ENCODE results near the gene PTPRN2.
"Not testable (repeated sequence)": the region's sequence is repeated elsewhere in the genome, so short reads cannot be mapped to it uniquely, and the experiment has no call there.

The PTPRN2 gene

GRCh38 chr7:158431941-158432347 lies 155.7 kb downstream of the PTPRN2 start:
- DNase-seq: no peak

GRCh38 chr7:158431055-158431940 lies 156.3 kb downstream of the PTPRN2 start:
- no peak for DNase-seq

DNA sequence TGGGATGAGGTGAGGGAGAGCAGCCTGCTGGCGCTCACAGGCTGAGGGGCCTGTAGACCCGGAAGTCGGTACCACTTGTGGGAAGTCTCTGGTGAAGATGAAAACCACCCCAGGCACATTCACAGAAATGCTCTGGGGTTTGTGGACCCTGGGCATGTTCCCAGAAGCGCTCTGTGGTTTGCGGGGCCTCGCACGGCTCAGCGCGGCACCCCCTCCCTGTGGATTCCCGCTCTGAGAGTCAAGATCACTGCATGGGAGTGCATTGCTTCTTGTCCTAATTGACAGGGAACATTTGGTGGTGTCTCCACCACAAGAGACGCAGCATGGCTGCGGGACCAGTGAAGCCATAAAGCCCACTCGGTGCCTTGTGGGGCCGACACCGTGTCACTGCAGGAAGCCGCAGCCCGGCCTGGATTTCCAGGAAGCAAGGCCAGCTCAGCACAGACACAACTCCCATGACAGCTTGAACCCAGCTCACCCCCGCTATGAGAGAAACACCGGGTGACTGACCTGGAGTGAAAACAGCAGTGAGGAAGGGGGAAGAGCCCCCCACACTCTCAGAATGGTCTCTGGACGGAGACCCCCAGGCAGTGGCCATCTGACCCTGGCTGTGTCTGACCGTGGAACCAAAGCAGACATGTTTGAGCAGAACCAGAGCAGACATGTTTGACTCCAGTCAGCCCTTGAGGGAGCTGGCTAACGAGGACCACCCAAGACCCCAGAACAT lies 157.2 kb downstream of the PTPRN2 start:
- DNase-seq: no peak

DNA sequence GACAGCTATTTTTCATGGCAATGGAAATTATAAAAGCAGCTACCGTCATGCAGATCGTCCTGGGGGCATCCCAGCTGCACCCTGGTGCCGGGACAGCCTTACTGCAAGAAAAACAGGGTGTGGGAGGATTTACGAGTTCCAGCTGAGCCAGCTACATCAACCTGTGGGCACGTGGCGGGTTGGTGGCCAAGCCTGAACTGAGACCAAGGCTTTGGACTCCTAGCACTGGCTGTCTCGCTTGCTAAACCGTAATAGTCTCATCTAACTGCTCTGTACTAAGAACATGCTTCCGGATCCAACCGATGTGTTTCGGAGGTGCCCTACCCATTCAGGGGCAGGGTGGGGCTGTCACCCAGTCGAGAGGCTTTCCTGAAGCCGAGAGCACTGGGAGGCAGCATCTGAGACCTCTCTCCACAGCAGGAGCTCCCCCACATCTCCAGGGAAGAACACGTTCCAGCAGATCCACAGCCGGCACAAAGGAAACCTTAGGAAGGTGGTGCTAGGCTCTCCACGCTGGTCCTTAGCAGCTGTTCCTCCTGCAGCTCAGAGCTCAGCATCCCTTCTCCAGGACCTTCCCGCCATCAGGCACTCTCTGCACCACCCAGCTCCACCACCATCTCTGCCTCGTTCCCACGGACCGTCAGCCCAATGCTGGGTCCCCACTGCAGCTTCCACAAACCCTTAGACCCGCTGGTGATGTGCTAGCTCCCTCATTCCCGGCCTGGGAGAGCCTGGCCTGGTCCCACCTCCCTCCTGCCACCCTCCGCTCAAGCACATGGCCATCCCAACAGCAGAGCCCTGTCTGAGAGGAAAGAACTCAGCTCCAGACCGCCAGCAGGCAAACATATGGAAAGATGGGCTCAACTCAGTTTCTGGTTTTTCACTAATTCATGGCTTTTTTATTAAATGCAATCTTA lies 158.5 kb downstream of the PTPRN2 start:
- no peak for DNase-seq

DNA sequence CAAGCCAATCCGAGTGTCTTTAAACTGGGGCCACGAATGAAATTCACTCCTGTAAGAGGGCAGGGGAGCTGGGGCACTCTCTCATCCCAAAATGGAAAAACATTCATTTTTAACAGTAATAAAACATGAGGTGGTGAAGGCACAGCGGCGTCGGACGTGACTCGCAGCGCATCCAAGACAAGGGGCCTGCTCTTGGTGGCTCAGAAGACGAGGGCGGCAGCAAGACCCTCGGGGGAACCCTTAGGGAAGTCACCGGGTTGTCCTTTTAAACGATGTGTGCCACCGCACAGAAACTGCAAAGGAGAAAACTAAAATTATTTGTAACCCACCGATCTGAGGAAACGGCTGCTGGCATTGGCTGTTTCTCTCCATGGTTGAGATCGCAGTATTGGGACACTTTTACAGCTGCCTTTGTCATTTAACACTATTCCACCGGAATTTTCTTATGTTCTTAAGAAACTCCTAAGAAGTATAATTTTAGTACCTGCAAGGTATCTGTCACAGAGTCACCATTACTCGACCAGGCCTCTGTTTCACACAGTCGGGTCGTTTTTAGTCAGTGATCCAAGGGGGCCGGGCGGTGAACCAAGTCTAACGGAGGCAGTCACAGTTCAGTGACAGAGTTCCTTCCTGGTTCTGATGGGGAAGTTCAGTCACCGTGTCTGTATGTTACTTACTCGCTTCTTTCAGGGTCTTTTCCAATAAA lies 159.3 kb downstream of the PTPRN2 start:
- DNase-seq: no peak

DNA sequence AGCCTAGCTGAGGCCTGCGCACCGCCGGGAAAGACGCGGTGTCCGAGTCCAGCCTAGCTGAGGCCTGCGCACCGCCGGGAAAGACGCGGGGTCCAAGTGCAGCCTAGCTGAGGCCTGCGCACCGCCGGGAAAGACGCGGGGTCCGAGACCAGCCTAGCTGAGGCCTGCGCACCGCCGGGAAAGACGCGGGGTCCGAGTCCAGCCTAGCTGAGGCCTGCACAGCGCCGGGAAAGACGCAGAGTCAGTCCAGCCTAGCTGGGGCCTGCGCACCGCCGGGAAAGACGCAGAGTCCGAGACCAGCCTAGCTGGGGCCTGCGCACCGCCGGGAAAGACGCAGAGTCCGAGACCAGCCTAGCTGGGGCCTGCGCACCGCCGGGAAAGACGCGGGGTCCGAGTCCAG lies 161.9 kb downstream of the PTPRN2 start:
- DNase-seq: not testable (repeated sequence)

- no peak for DNase-seq
Observed at GRCh38 chr7:158424531-158424930, 163.1 kb downstream of the PTPRN2 start.

DNA sequence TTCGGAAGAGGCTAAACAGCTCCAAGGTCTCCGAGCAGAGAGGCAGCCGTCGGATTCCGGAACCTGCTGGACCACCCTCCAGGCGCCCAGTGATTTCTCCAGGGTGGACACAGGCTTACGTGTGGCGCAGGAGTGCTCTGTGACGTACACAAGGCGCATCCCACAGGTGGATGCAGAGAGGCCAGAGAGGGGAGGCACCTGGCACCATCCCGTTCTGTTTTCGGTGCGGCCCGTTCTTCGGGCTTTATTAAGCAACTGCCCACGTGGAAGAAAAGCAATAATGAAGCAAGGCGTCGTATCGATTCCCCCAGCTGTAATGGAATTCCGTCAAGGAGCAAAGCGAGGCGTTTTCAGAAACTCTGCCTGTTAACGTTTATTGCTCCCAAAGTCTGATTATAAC lies 163.6 kb downstream of the PTPRN2 start:
- no peak for DNase-seq

DNA sequence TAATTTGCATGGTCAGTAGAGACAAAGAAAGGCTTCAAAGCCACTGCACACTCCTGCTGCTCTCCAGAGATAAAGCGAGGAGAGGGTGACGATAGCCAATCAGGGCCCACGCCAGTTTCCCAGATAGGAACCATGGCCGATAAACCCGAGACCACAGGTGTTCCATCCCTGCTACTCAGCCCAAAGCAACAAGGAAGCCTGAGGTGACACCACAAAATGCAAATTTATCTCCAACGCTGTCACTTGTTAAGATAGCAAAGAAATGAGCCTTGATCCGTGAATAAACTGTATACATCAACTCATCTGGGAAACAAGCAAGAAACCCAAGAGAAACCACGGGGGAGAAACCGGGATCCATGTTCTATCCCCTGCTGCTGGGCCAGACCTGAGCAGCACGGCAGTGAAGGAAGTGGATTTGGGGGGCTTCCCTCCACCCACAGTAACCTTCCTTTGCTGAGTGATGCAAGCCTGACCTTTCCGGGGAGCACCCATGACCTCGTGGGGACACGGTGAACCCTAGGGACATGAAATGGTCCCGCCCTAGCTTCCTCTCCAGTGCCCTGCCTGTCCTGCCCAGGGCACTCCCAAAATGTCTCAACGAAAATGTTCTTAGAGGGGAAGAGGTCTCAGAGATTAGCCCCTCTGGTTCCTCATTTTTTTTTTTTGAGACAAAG lies 164.6 kb downstream of the PTPRN2 start:
- no peak for DNase-seq

- no peak for DNase-seq
Observed at GRCh38 chr7:158422196-158422886, 165.3 kb downstream of the PTPRN2 start.

GRCh38 chr7:158421361-158421760 lies 166.3 kb downstream of the PTPRN2 start:
- DNase-seq: no peak

DNA sequence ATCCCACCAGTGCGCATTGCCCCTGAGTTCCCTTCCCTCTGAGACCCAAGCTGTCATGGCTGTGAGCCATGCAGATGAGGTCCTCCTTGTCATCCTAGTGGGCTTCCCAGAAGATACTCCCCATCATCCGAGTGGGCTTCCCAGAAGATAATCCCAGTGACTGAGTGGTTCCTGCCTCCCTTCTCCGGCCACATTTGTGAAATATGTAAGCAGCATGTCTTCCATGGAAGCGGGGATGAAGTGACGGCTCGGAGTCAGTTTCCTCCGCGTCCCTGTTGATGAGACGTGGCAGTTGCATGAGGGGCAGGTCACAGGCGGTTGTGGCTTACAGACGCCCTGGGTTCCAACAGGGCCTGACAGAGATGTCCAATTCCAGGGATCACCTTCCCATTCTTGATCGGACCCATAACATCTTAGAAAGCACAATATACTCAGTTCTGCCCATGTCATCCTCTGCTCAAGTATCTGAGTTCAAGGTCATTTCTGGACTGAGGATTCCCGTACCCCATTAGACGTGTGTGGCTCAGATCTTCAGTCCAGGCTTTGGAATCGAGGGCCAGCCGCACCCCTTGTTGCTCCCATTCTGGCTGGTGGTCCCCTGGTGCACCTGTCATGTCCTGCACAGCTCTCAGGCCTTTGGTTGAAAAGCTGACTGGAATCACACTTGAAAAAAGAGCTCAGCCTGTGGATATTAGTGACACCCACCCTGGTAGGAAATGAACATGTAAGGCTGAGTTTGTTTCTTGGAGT lies 166.9 kb downstream of the PTPRN2 start:
- DNase-seq: no peak

DNA sequence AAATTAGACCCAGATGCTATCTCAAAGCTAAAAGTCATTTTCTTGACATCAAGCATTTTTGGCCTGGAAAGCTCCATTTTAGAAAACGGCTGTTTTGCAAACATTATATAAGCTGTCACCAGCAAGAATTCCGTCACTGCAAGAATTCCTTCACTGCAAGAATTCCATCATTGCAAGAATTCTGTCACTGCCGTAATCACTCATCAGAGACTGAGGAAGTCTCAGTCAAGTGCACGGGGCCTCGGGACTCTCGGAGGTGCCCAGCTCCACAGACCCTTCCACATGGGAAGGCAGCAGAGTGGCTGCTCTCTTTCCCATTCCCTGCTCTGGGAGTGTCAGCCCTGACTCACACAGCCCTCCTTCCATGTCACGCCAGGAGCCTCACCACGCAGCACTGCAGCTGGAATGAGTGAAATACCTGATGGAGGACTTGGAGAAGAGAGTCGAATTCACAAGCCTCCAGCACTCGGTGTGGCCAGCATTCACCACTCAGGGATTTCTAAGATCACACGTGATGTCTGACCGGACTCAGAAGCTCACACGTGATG lies 168.3 kb downstream of the PTPRN2 start:
- DNase-seq: no peak

GRCh38 chr7:158418395-158418794 lies 169.2 kb downstream of the PTPRN2 start:
- DNase-seq: not testable (repeated sequence)

DNA sequence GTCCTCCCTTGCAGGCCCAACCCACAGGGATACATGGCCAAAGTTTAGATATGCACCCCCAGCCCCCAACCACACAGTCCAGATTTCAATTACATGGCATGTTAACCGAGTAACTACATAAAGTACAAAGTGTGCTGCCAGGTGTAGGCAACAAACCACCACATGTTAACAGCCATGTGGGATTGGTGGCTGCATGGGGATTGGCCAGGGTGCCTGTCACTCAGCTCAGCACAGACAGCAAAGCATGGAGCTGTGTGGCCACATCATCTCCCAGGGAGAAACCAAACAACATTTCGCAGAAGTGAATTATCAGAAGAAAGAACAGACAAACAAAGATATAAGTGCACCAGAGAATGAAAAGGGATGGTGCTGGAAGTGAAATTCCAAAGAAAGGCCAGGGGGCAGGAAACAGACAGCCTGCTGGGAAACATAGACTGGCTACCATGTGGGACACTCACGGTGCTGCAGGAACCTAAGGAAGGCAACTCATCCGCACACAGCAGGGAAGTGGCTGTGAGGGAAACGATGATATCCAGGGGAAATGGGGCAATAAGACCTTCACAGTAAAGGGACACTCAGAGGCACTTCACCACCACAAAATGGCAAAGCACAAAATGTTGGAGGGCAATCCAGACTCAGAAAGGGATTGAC lies 171.2 kb downstream of the PTPRN2 start:
- no peak for DNase-seq

- DNase-seq: no peak
Observed at GRCh38 chr7:158415316-158415715, 172.3 kb downstream of the PTPRN2 start.

DNA sequence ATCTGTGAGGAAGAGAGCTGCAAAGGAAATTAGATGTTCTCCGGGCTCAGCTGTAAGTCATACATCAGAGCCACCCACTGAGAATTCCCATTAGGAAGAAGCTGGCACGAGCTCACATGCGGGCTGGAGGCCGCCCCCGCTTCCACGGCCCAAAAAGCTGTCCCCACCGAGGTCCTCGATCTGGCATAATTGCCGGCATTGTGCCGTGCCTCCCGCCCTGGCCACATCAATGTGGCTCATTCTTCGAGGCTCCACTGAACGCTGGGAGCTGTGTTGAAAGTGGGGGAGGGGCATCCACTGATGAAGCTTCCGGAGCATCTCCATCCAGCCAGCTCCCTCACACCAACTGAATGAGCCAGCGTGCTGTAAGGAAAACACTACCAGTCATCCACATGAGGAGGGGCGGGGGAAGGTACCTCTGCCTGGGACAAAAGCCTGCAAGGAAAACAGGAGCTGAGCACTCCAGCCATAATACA lies 173.1 kb downstream of the PTPRN2 start:
- DNase-seq: no peak

- no peak for DNase-seq
Observed at GRCh38 chr7:158414002-158414401, 173.6 kb downstream of the PTPRN2 start.

- DNase-seq: no peak
Observed at GRCh38 chr7:158411232-158411950, 176.2 kb downstream of the PTPRN2 start.
